HG03135 (cell line): Measurements from ENCODE around the gene SLC25A36.
"Not testable (repeated sequence)": the region's sequence is repeated elsewhere in the genome, so short reads cannot be mapped to it uniquely, and the experiment has no call there.

Experiments used
- ATAC-seq: cut with Tn5 transposase; IDR thresholded peaks from one replicate; pipeline ENCODE4 v1.9.1; 2021; ENCODE audit warnings: mild to moderate bottlenecking, moderate library complexity; ENCODE audit not compliant: unreplicated experiment

SLC25A36 gene

DNA sequence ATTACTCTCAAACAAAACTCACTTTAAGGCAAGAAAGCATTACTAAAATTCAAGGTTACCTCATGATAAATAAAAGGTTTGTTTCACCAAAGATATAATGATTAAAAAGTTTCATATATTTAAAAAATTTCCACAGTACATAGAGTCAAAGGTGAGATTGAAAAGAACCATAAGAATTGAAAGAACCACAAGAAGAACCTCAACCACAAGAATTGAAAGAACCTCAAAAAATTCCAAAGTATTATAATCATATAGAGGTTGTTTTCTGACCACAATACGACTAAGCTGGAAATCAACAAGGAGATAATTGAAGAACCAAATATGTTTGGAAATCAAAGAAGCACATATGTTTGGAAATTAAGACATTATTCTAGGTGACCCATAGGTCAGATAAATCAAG is 52.7 kb downstream of the SLC25A36 start:
- ATAC-seq: no peak

DNA sequence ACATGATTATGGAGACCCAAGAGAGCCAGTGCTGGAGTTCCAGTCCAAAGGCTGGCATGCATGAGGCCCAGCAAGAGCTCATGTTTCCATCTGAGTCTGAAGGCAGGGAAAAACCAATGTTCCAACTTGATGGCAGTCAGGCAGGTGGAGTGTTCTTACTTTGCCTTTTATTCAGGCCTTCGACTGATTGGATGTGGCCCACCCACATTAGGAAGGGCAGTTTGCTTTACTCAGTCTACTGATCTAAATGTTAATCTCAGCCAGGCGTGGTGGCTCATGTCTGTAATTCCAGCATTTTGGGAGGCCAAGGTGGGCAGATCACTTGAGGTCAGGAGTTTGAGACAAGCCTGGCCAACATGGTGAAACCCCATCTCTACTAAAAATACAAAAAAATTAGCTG is 53.2 kb downstream of the SLC25A36 start:
- ATAC-seq: not testable (repeated sequence)

- no peak for ATAC-seq
Measured at GRCh38 chr3:140995881-140996280, 54.2 kb downstream of the SLC25A36 start.

DNA sequence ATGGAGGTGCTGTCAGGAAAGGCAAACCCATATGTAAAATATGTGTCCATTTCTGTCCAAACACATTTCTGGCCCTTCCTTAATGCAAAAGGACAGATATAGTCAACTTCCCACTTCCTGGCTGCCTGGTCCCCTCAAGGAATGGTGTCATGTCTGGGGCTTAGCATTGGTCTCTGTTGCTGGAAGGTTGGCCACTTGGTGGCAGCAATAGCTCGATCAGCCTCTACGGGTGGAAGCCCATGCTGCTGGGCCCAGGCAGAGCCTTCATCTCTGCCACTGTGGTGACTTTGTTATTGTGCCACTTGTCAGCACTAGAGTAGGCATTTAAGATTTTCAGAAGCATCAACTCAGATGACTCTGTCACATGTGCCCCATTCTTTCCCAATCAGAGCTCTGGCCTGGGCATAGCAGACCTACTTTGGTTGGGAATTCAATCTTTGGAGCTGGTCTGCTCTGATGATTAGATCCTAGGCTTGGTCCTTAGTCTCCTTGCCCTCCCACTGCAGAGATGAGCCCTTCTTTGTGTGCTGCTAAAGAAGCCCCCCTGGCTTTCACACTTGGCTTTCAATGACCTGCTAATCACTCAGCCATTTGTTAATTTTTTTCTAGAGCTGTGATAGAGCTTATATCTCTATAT is 58.5 kb downstream of the SLC25A36 start:
- peak; percentile 74 for ATAC-seq

DNA sequence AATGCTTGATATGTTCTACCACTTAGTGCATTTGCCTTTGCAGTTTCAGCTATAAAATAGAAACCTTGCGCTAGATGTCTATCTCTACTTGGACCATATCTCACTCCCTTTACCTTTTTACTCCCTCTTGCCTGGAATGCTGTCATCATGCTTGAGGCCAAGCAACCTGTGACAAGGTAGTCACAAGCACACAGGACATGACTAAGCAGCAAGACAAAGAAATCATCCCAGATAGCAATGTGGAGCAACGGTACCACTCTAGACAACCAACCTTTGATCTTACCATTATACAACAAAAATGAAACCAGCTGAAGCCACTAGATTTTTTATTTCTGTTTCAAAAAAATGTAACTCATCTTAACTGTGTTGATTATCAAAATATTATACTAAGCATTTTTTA is 59.0 kb downstream of the SLC25A36 start:
- no peak for ATAC-seq

GRCh38 chr3:141006344-141006743 is 64.7 kb downstream of the SLC25A36 start:
- ATAC-seq: no peak

- ATAC-seq: no peak
Measured at GRCh38 chr3:141009496-141009895, 67.9 kb downstream of the SLC25A36 start.

GRCh38 chr3:141011232-141011996 is 69.8 kb downstream of the SLC25A36 start:
- ATAC-seq: peak; percentile 60

- no peak for ATAC-seq
Measured at GRCh38 chr3:141011997-141012262, 70.3 kb downstream of the SLC25A36 start.

DNA sequence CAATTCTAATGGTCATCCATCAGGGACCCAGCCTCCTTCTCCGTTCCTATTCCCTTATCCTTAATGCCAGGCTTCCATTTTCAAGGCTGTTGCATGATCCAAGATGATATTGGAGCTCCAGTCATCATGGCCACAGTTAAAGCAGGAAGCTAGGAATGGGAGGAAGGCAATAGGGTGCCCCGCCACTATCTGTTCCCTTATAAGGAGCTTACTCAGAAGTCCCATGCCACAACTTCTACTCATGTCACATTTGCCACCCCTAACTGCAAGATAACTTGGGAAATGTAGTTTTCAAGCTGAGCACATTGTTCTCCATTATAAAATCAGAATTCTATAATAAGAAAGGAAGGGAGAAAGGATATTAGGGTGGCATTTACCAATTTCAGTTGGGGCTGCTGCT is 70.9 kb downstream of the SLC25A36 start:
- no peak for ATAC-seq

DNA sequence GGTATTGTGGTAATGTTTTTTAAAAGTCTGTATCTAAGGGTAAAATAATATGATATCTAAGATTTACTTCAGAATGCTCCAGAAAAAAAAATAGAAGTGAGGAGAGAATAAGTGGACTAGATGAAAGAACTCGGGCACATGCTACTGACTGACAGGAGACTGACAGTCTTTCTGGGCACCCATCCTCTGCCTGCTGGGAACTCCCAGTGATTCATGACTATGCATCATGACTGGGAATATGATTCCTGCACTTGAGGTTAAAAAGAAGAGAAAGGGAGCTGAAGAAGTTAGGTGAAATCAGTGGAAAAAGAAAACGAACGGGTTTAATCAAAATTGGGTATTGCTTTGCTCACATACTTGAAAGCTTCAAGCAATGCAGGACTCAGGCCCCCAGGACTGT is 73.8 kb downstream of the SLC25A36 start:
- ATAC-seq: no peak

DNA sequence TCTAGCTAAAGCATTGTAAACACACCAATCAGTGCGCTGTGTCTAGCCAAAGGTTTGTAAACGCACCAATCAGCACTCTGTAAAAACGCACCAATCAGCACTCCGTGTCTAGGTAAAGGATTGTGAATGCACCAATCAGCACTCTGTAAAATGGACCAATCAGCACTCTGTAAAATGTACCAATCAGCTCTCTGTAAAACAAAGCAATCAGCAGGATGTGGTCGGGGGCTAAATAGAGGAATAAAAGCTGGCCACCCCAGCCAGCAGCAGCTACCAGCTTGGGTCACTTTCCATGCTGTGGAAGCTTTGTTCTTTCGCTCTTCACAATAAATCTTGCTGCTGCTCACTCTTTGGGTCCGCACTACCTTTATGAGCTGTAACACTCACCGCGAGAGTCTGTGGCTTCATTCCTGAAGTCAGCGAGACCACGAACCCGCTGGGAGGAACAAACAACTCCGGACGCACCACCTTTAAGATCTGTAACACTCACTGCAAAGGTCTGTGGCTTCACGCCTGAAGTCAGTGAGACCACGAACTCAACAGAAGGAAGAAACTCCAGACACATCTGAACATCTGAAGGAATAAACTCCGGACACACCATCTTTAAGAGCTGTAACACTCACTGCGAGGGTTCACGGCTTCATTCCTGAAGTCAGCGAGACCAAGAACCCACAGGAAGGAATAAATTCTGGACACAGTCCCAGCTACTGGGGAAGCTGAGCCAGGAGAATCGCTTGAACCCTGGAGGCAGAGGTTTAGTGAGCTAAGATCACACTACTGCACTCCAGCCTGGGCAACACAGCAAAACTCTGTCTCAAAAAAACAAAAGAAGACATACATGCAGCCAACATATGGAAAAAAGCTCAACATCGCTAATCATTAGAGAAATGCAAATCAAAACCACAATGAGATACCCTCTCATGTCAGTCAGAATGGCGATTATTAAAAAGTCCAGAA is 76.0 kb downstream of the SLC25A36 start:
- ATAC-seq: not testable (repeated sequence)

GRCh38 chr3:141019244-141019643 is 77.6 kb downstream of the SLC25A36 start:
- ATAC-seq: no peak

DNA sequence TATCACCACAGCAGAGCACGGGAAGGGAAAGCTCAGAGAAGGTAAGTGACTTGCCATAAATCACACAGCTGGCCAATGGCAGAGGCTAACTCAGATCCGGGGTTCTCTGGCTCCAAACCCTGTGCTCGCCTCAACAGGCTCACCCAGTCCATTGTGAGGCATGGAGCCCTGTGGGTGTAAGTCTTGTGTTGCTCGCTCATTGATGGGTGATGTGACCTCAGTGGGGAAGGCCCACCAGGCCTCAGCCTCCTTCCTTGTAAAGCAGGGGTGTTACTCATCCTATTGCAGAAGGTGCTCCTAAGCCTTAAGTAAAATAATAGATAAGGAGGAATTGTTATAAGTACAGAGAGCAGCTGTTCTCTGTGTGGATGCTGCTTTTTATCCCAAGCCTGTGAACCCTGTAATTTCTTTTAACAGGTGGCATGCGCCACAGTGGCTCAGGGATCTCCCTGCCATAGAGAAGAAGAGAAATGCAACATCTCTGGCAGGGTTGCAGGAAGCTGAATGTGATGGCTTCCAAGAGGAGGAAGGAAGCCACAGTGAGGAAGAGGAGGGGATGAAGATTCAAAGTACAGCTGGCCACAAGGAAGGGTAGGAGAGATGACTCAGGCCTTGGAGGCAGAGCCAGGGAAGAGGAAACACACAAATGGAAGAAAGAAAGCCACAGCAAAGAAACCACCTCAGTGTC is 78.7 kb downstream of the SLC25A36 start:
- ATAC-seq: no peak

DNA sequence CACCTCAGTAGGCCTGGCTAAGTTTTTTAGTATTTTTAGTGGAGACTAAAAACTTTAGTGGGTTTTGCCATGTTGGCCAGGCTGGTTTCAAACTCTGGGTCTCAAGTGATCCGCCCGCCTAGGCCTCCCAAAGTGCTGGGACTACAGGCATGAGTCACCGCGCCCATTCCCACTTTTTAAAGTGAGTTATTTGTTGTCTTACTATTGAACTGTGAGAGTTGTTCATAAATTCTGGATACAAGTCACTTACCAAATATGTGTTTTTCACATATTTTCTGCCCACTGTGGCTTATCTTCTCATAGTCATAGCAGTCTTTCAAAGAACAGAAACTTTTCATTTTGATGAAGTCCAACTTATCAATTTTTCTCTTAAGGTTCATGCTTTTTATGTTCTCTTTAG is 79.6 kb downstream of the SLC25A36 start:
- ATAC-seq: no peak
